Neural progenitor cell (in vitro differentiated cells): Measurements from ENCODE around the gene SLC46A3. TPM values are rescaled to one million over a fixed set of nuclear protein-coding genes. Genes with fewer than 3 reads are reported as not detected.

ENCODE experiments used
- DNase-seq: peaks from one replicate; pipeline ENCODE4 v3.0.0-alpha.2; 2016; ENCODE audit warnings: low spot score
- H2AFZ ChIP-seq: fragments of 200-600 bp; sonication (generic); replicated peaks from 2 replicates; pipeline ENCODE4 v1.6.1; 2016; ENCODE audit warnings: antibody characterized with exemption
- H3F3A ChIP-seq: fragments of 200-600 bp; sonication (generic); 2 replicates; pipeline ENCODE4 v1.6.1; 2016; ENCODE audit warnings: antibody characterized with exemption, low read depth
- H3K27ac ChIP-seq: fragments of 200-600 bp; sonication (generic); 2 replicates; pipeline ENCODE4 v1.5.1; 2016; ENCODE audit warnings: mild to moderate bottlenecking
- H3K27me3 ChIP-seq: fragments of 200-600 bp; sonication (generic); 2 replicates; pipeline ENCODE4 v1.6.1; 2016; ENCODE audit warnings: mild to moderate bottlenecking, moderate library complexity
- H3K36me3 ChIP-seq: fragments of 200-600 bp; sonication (generic); 2 replicates; pipeline ENCODE4 v1.5.1; 2016
- H3K4me1 ChIP-seq: fragments of 200-600 bp; sonication (generic); 2 replicates; pipeline ENCODE4 v1.6.1; 2016; ENCODE audit warnings: mixed run types
- H3K4me2 ChIP-seq: fragments of 200-600 bp; sonication (generic); 2 replicates; pipeline ENCODE4 v1.6.1; 2016
- H3K4me3 ChIP-seq: fragments of 200-600 bp; sonication (generic); 2 replicates; pipeline ENCODE4 v1.5.1; 2016
- H3K79me2 ChIP-seq: fragments of 200-600 bp; sonication (generic); 2 replicates; pipeline ENCODE4 v1.6.1; 2016; ENCODE audit warnings: low read depth
- H3K9ac ChIP-seq: fragments of 200-600 bp; sonication (generic); 2 replicates; pipeline ENCODE4 v1.6.1; 2016
- H3K9me3 ChIP-seq: fragments of 200-600 bp; sonication (generic); 2 replicates; pipeline ENCODE4 v1.5.1; 2016; ENCODE audit warnings: low read depth
- H4K20me1 ChIP-seq: fragments of 200-600 bp; sonication (generic); 2 replicates; pipeline ENCODE4 v1.6.1; 2016; ENCODE audit warnings: low read depth
- H3K27ac Mint-ChIP-seq: 3 replicates; pipeline ENCODE4 v1.8.0; 2021; ENCODE audit warnings: mixed read lengths
- H3K27me3 Mint-ChIP-seq: 2 replicates; pipeline ENCODE4 v1.8.0; 2022; ENCODE audit warnings: low read depth, mild to moderate bottlenecking, inconsistent platforms, moderate library complexity, mixed read lengths; ENCODE audit not compliant: insufficient read depth
- H3K36me3 Mint-ChIP-seq: 3 replicates; pipeline ENCODE4 v1.8.0; 2021; ENCODE audit warnings: mixed read lengths
- H3K4me1 Mint-ChIP-seq: 3 replicates; pipeline ENCODE4 v1.8.0; 2021; ENCODE audit warnings: mixed read lengths
- H3K4me3 Mint-ChIP-seq: 3 replicates; pipeline ENCODE4 v1.8.0; 2021; ENCODE audit warnings: mild to moderate bottlenecking, moderate library complexity, mixed read lengths
- H3K9me3 Mint-ChIP-seq: 3 replicates; pipeline ENCODE4 v1.8.0; 2020; ENCODE audit warnings: mixed read lengths
- CTCF ChIP-seq: fragments of 200-600 bp; sonication (generic); IDR thresholded peaks from 2 replicates; pipeline ENCODE4 v1.5.1; 2017; ENCODE audit warnings: antibody characterized with exemption, mild to moderate bottlenecking
- EZH2 ChIP-seq: fragments of 200-600 bp; sonication (generic); IDR thresholded peaks from 2 replicates; pipeline ENCODE4 v1.6.1; 2017; ENCODE audit warnings: antibody characterized with exemption, mild to moderate bottlenecking, moderate library complexity
- EZH2phosphoT487 ChIP-seq: fragments of 200-600 bp; sonication (generic); IDR thresholded peaks from 2 replicates; pipeline ENCODE4 v1.6.1; 2017; ENCODE audit warnings: antibody characterized with exemption
- total RNA-seq: library from RNA; depleted of rRNA; stranded (reverse); fragments of >200 nt; gene quantifications from 2 replicates; pipeline ENCODE4 v1.2.3, GENCODE V29; 2015; ENCODE audit warnings: low replicate concordance

SLC46A3 gene
- total RNA-seq, 1 donor from 2014 or later, result not detected

GRCh38 chr13:28725046-28725610 is 6.4 kb upstream of the SLC46A3 start:
- Mint-ChIP-seq H3K27ac (no peak overlapping the region), H3K4me3 (no peak overlapping the region), H3K36me3 (no peaks in the 10 kb centered on the region), H3K27me3 (peaks cover 2% of the 10 kb centered on the region), H3K4me1 (no peaks in the 10 kb centered on the region), H3K9me3 (no peaks in the 10 kb centered on the region)
- Histone ChIP-seq H2AFZ (no peak overlapping the region), H3K79me2 (no peaks in the 10 kb centered on the region), H3K9me3 (no peaks in the 10 kb centered on the region), H3K27me3 (peaks cover under 1% of the 10 kb centered on the region), H3K36me3 (no peaks in the 10 kb centered on the region), H4K20me1 (no peaks in the 10 kb centered on the region), H3K4me2 (no peak overlapping the region), H3K9ac (no peak overlapping the region), H3K4me3 (no peak overlapping the region), H3K27ac (no peak overlapping the region), H3F3A (no peaks in the 10 kb centered on the region), H3K4me1 (no peaks in the 10 kb centered on the region)
- TF ChIP-seq EZH2phosphoT487 (no peak), EZH2 (no peak), CTCF (no peak)
- DNase-seq, result no peak

- H3K4me2 ChIP-seq, result no peak overlapping the region
- no peaks in the 10 kb centered on the region for H3K36me3 Mint-ChIP-seq
- no peaks in the 10 kb centered on the region for H3K9me3 Mint-ChIP-seq
- H3K27me3 ChIP-seq, result peaks cover 10% of the 10 kb centered on the region
- peaks cover 2% of the 10 kb centered on the region for H3K27me3 Mint-ChIP-seq
- H3K4me1 ChIP-seq, result no peaks in the 10 kb centered on the region
- no peak overlapping the region for H3K4me3 ChIP-seq
- DNase-seq, result no peak
- no peaks in the 10 kb centered on the region for H4K20me1 ChIP-seq
- no peaks in the 10 kb centered on the region for H3K79me2 ChIP-seq
- no peak overlapping the region for H3K4me3 Mint-ChIP-seq
- H3F3A ChIP-seq, result no peaks in the 10 kb centered on the region
- no peak overlapping the region for H3K27ac ChIP-seq
- no peak overlapping the region for H2AFZ ChIP-seq
- TF ChIP-seq CTCF (no peak), EZH2 (no peak), EZH2phosphoT487 (no peak)
- H3K9me3 ChIP-seq, result no peaks in the 10 kb centered on the region
- no peak overlapping the region for H3K27ac Mint-ChIP-seq
- H3K9ac ChIP-seq, result no peak overlapping the region
- peaks cover 7% of the 10 kb centered on the region for H3K4me1 Mint-ChIP-seq
- no peaks in the 10 kb centered on the region for H3K36me3 ChIP-seq
Observed at GRCh38 chr13:28723806-28724205, 5.0 kb upstream of the SLC46A3 start.

DNA sequence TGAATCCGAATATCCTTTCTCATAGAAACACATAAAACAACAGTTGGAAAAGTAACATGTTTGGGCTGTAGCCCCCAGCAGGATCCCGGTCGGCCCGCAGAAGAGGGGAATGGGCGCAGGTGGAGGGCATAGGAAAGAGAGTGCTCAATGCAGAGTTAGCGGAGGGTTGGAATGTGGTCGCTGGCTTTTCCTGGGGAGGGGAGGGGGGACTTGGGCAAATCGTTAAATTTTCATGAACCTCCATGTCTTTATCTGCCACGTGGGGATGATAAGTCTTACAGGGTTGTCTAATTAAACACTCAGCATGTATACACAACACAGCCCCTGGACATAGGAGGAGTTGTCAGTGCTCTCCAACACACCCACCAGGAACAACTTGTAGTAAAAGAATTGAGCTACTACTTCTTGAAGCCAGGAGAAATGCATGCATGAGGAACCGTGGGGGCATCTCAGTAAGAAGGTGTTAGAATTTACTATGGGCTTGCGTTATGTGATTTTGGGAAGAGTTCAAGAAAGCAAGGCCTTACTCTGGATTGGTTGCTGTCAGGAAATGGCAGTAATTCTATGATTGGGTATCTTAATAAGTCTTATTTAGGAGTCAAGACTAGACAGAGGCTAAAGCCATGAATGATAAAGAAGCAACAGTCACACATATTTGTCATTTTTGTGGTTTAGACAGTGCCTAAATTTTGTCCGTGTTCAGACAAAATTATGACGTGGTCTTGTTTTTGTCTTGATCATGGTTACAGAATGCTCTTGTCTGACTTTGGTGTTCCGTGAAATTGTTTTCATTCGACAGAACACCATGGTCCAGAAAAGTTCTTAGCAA is 671 bp upstream of the SLC46A3 start:
- Mint-ChIP-seq H3K27me3 (peaks cover 15% of the 10 kb centered on the region), H3K27ac (peak overlapping the region; percentile 57)
- peak overlapping the region; percentile 94 for H2AFZ ChIP-seq

GRCh38 chr13:28718196-28718542 is 601 bp downstream of the SLC46A3 start:
- Histone ChIP-seq H3K79me2 (no peaks in the 10 kb centered on the region), H3K9ac (no peak overlapping the region), H3K36me3 (no peaks in the 10 kb centered on the region), H3K4me1 (no peaks in the 10 kb centered on the region), H3K27ac (no peak overlapping the region), H3F3A (no peaks in the 10 kb centered on the region), H3K9me3 (no peaks in the 10 kb centered on the region), H3K4me3 (peak overlapping the region; percentile 63), H4K20me1 (no peaks in the 10 kb centered on the region), H2AFZ (peak overlapping the region; percentile 71), H3K4me2 (peak overlapping the region; percentile 75), H3K27me3 (peaks cover 36% of the 10 kb centered on the region)
- no peak overlapping the region for H3K27ac Mint-ChIP-seq
- TF ChIP-seq CTCF (no peak), EZH2phosphoT487 (no peak), EZH2 (no peak)
- H3K27me3 Mint-ChIP-seq, result peaks cover 15% of the 10 kb centered on the region
- H3K4me1 Mint-ChIP-seq, result peaks cover 10% of the 10 kb centered on the region
- DNase-seq, result no peak
- H3K9me3 Mint-ChIP-seq, result no peaks in the 10 kb centered on the region
- peak overlapping the region; percentile 92 for H3K4me3 Mint-ChIP-seq
- no peaks in the 10 kb centered on the region for H3K36me3 Mint-ChIP-seq

More for the DNA sequence above, 671 bp upstream of the SLC46A3 start:
- TF ChIP-seq EZH2 (no peak), EZH2phosphoT487 (no peak)
- Histone ChIP-seq H4K20me1 (no peaks in the 10 kb centered on the region), H3K4me1 (no peaks in the 10 kb centered on the region), H3K27me3 (peaks cover 36% of the 10 kb centered on the region), H3K79me2 (no peaks in the 10 kb centered on the region), H3F3A (no peaks in the 10 kb centered on the region), H3K4me2 (peak overlapping the region; percentile 77), H3K36me3 (no peaks in the 10 kb centered on the region), H3K9me3 (no peaks in the 10 kb centered on the region), H3K27ac (no peak overlapping the region), H3K9ac (no peak overlapping the region), H3K4me3 (peak overlapping the region; percentile 63)
- H3K36me3 Mint-ChIP-seq, result no peaks in the 10 kb centered on the region
- peak overlapping the region; percentile 92 for H3K4me3 Mint-ChIP-seq
- H3K9me3 Mint-ChIP-seq, result no peaks in the 10 kb centered on the region
- H3K4me1 Mint-ChIP-seq, result peaks cover 10% of the 10 kb centered on the region
- DNase-seq, result no peak
